GM10248 (cell line): Measurements from ENCODE around the gene PKNOX2.

Experiments used
- CTCF ChIA-PET: fragments of 300-600 bp; sonication (Branson Sonifier 250); formaldehyde crosslinking; extraction: SDS; loops from one replicate; lab custom pipeline; 2021; ENCODE audit warnings: antibody characterized with exemption; lab: Yijun Ruan, JAX
- POLR2A ChIA-PET: fragments of 350-650 bp; sonication (Branson Sonifier 250); formaldehyde crosslinking; extraction: SDS; loops from one replicate; lab custom pipeline; 2020; ENCODE audit warnings: antibody characterized with exemption; lab: Yijun Ruan, JAX
- DNase-seq: peaks from one replicate; pipeline ENCODE4 v3.0.0; 2012; ENCODE audit errors: extremely low spot score
- CTCF ChIP-seq: IDR thresholded peaks from 2 replicates; pipeline ENCODE4 v1.5.1; 2012; ENCODE audit warnings: mild to moderate bottlenecking, low read depth; ENCODE audit errors: extremely low read depth, missing control alignments, control extremely low read depth

The PKNOX2 gene

GRCh38 chr11:125416981-125417935 lies 252.7 kb downstream of the PKNOX2 start:
- ChIA-PET CTCF (interaction anchor here (1.1 kb wide), 2 partner anchors 12 to 71 kb away, joined by 3 read pairs; no protein-coding TSS in a partner anchor), POLR2A (no interaction called here)
- TF ChIP-seq CTCF = no peak
- no peak for DNase-seq

GRCh38 chr11:125418396-125418795 lies 253.8 kb downstream of the PKNOX2 start:
- TF ChIP-seq CTCF = no peak
- ChIA-PET CTCF (interaction anchor here (1.4 to 2.2 kb wide), 2 partner anchors 12 to 13 kb away, joined by 7 read pairs; no protein-coding TSS in a partner anchor), POLR2A (no interaction called here)
- DNase-seq = no peak

- CTCF ChIA-PET = interaction anchor here (0.9 to 2.5 kb wide), 10 partner anchors 9 to 453 kb away, joined by 3 to 19 read pairs (median 4); no protein-coding TSS in a partner anchor
- POLR2A ChIA-PET = no interaction called here
- no peak for DNase-seq
- no peak for TF ChIP-seq CTCF
These were observed 258.1 kb downstream of the PKNOX2 start for GRCh38 chr11:125422681-125423080.

DNA sequence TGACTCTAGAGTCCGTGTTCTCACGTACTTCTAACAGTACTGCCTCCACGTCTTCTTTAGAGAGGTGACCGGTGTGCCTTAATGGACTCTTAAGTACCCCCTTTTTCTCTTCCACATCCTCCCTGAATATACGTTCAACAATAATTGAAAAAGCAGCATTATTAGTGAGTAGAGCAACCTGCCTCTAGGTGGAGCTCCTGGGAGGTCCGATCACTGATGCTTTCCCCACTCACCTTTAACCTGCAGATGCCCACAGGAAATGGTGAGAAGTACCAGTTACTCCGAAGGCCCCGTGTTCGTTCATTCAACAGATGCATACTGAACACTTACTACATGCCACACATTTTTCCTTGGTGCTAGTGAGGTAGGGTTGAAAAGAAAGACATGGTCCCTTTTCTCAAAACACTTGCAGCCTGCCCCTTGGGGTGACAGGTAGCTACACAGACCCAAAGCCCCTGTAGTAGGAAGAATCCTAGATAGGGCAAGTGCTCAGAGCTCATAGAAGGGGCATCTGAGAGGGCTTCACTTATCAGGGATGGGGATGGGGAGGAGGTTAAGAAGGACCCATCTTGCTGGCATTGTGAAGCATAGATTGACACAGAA lies 258.8 kb downstream of the PKNOX2 start:
- DNase-seq = peak; percentile 50
- ChIA-PET CTCF (interaction anchor here (0.6 to 2.5 kb wide), 9 partner anchors 8 to 452 kb away, joined by 3 to 19 read pairs (median 4); no protein-coding TSS in a partner anchor), POLR2A (no interaction called here)
- peak; percentile 52 for TF ChIP-seq CTCF

DNA sequence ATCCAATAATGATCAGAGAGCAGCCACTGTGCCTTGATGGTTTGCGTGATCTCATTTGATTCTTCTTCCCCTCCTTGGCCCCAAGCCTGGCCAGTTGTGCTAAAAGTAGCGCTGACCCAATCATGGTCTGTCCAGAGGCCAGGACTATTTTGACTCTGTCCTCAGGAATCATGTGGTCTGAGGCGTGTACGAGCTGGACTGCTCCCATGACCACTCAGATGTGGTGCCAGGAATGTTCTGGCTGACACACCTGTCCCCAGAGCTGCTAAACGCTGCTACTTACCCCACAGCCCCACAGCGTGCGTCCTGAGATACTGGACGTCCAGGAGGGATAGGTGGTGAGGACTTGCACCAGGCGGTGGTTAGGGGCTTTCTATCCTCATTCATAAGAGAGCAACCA lies 261.1 kb downstream of the PKNOX2 start:
- no peak for DNase-seq
- no peak for TF ChIP-seq CTCF
- POLR2A ChIA-PET = no interaction called here
- CTCF ChIA-PET = interaction anchor here (1.4 kb wide), 1 partner anchor 283 kb away, joined by 3 read pairs; no protein-coding TSS in a partner anchor

DNA sequence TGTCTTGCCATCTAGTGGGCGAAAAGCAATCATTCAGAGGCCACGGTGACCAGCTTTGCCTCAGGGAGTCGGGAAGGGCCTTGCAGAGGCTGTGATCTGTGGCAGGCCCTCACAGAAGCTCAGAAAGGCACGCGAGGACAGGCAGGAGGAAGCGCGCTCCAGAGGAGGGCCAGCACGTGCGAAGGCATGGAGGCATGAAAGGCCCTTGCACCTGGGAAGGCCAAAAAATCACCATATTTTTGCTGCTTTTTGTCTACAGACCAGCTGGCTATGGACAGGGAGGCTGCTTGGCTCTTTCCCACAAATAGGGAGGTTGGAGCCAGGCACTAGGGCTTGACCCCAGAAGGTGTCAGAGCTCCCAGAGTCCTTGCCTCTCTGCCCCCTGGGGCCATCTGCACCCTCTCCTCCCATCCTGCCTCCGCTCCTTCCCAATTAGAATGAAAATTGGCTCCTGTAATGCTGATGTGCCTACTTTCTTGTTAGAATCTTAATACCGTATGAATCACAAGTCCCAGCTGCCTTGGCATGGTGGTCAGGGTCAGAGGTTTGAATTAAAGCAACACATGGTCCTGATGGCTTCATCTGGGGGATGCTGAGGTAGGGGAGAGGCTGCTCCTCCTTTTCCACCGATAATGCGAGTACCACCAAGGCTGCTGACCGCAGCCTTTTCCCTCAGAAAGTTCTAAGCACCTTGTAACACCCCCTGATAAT lies 262.4 kb downstream of the PKNOX2 start:
- CTCF ChIA-PET = interaction anchor here (0.9 to 1.4 kb wide), 2 partner anchors 285 to 551 kb away, joined by 3 read pairs; no protein-coding TSS in a partner anchor
- DNase-seq = no peak
- TF ChIP-seq CTCF = no peak
- POLR2A ChIA-PET = no interaction called here
